Cardiac muscle cell (in vitro differentiated cells and primary cell): ENCODE results near the gene SLC39A8. TPM values are rescaled to one million over a fixed set of nuclear protein-coding genes. Genes with fewer than 3 reads are reported as not detected.
A peak's percentile ranks its signal among the peaks of the same experiment; 100 is the strongest.

Source experiments
- DNase-seq, 2 donors: peaks; one replicate each; pipeline versions ENCODE4 v3.0.0 to v3.0.0-alpha.2; 2010 to 2017; ENCODE audit warnings: low read depth in 1 of 2, low spot score in 1 of 2
- H3K27ac ChIP-seq: fragments of 200-600 bp; sonication (generic); 2 replicates; pipeline ENCODE4 v1.5.1; 2016
- H3K27me3 ChIP-seq: fragments of 200-600 bp; sonication (generic); 2 replicates; pipeline ENCODE4 v1.6.0; 2016; ENCODE audit warnings: control low read depth
- H3K36me3 ChIP-seq: fragments of 200-600 bp; sonication (generic); 2 replicates; pipeline ENCODE4 v1.5.1; 2016; ENCODE audit warnings: control low read depth
- H3K4me1 ChIP-seq: fragments of 200-600 bp; sonication (generic); 2 replicates; pipeline ENCODE4 v1.8.1; 2017; ENCODE audit warnings: low read depth, mild to moderate bottlenecking, mixed run types
- H3K4me3 ChIP-seq: fragments of 200-600 bp; sonication (generic); 2 replicates; pipeline ENCODE4 v1.5.1; 2016; ENCODE audit warnings: mild to moderate bottlenecking
- H3K9me3 ChIP-seq: fragments of 200-600 bp; sonication (generic); 2 replicates; pipeline ENCODE4 v1.5.1; 2017; ENCODE audit warnings: low read depth, mild to moderate bottlenecking, control low read depth
- CTCF ChIP-seq: IDR thresholded peaks from 2 replicates; pipeline ENCODE4 v1.5.1; 2012; ENCODE audit warnings: low read depth, mild to moderate bottlenecking, low read length
- polyA plus RNA-seq: library from polyadenylated mRNA; unstranded; fragments of >200 nt; fragmentation: Nextera tagmentation; extraction: Ambion mirVana; gene quantifications from 2 replicates; pipeline ENCODE4 v1.2.1, GENCODE V29; 2016
- total RNA-seq: library from RNA; depleted of rRNA; stranded (reverse); fragments of >200 nt; gene quantifications from 2 replicates; pipeline ENCODE4 v1.2.3, GENCODE V29; 2016

The SLC39A8 gene
- total RNA-seq (20.4 and 24.5 TPM in 2 replicates), polyA plus RNA-seq (18.5 and 22.8 TPM in 2 replicates)

GRCh38 chr4:102344954-102345794 is at the start of gene SLC39A8:
SLC39A8 (minus strand) TSS chr4:102345482; CDS start chr4:102344662, 820 bp downstream.
- TF ChIP-seq CTCF: peak; percentile 80
- peak within 1 kb of the TSS; percentile 61 for H3K27ac ChIP-seq
- peak within 1 kb of the TSS; percentile 47 for H3K4me3 ChIP-seq
- H3K9me3 ChIP-seq: no peaks in the 10 kb centered on the region
- peak; percentile 90 to 91 for DNase-seq
- peaks cover 14% of the 10 kb centered on the region for H3K4me1 ChIP-seq
- H3K36me3 ChIP-seq: no peaks in the 10 kb centered on the region
- H3K27me3 ChIP-seq: no peaks in the 10 kb centered on the region

- H3K36me3 ChIP-seq: no peaks in the 10 kb centered on the region
- no peak for TF ChIP-seq CTCF
- H3K9me3 ChIP-seq: no peaks in the 10 kb centered on the region
- H3K4me3 ChIP-seq: no peak overlapping the region
- no peak overlapping the region for H3K27ac ChIP-seq
- H3K4me1 ChIP-seq: no peaks in the 10 kb centered on the region
- no peaks in the 10 kb centered on the region for H3K27me3 ChIP-seq
- no peak for DNase-seq
Observed at GRCh38 chr4:102392033-102392744, 46.9 kb upstream of the SLC39A8 start.

GRCh38 chr4:102390438-102390837 is 45.2 kb upstream of the SLC39A8 start:
- Histone ChIP-seq H3K9me3 (no peaks in the 10 kb centered on the region), H3K4me3 (no peak overlapping the region), H3K4me1 (no peaks in the 10 kb centered on the region), H3K27ac (no peak overlapping the region), H3K36me3 (no peaks in the 10 kb centered on the region), H3K27me3 (no peaks in the 10 kb centered on the region)
- no peak for TF ChIP-seq CTCF
- peak in 1 of 2 donors; percentile 45 for DNase-seq

GRCh38 chr4:102388611-102389010 is 43.3 kb upstream of the SLC39A8 start:
- H3K36me3 ChIP-seq: no peaks in the 10 kb centered on the region
- H3K4me3 ChIP-seq: no peak overlapping the region
- H3K27ac ChIP-seq: no peak overlapping the region
- H3K4me1 ChIP-seq: no peaks in the 10 kb centered on the region
- DNase-seq: no peak
- H3K27me3 ChIP-seq: no peaks in the 10 kb centered on the region
- TF ChIP-seq CTCF: no peak
- no peaks in the 10 kb centered on the region for H3K9me3 ChIP-seq

GRCh38 chr4:102387552-102388150 is 42.4 kb upstream of the SLC39A8 start:
- peak in 1 of 2 donors; percentile 35 for DNase-seq
- no peak for TF ChIP-seq CTCF
- Histone ChIP-seq H3K27ac (no peak overlapping the region), H3K27me3 (no peaks in the 10 kb centered on the region), H3K4me3 (no peak overlapping the region), H3K4me1 (no peaks in the 10 kb centered on the region), H3K36me3 (no peaks in the 10 kb centered on the region), H3K9me3 (no peaks in the 10 kb centered on the region)
